SJSA1 (cell line): ENCODE measurements around the gene FAM124A. TPM values are rescaled to one million over a fixed set of nuclear protein-coding genes. Genes with fewer than 3 reads are reported as not detected.
"Not testable (repeated sequence)": the region's sequence is repeated elsewhere in the genome, so short reads cannot be mapped to it uniquely, and the experiment has no call there.

ENCODE experiments used
- DNase-seq, 2 experiments: peaks; one replicate each; pipeline ENCODE4 v3.0.0-alpha.2; 2015 to 2020; ENCODE audit warnings: low spot score in 2 of 2, low read depth in 1 of 2
- H3K27ac ChIP-seq: fragments of 250-450 bp; sonication (Bioruptor Pico); 2 replicates; pipeline ENCODE4 v1.5.1; 2020; ENCODE audit warnings: mild to moderate bottlenecking, moderate library complexity
- H3K27me3 ChIP-seq: fragments of 250-450 bp; sonication (Bioruptor Pico); replicated peaks from 2 replicates; pipeline ENCODE4 v1.5.1; 2020; ENCODE audit warnings: mild to moderate bottlenecking, moderate library complexity
- H3K36me3 ChIP-seq: fragments of 250-450 bp; sonication (Bioruptor Pico); 2 replicates; pipeline ENCODE4 v1.5.1; 2020; ENCODE audit warnings: mild to moderate bottlenecking
- H3K4me1 ChIP-seq: fragments of 250-450 bp; sonication (Bioruptor Pico); replicated peaks from 2 replicates; pipeline ENCODE4 v1.6.1; 2021; ENCODE audit warnings: mild to moderate bottlenecking
- H3K4me3 ChIP-seq: fragments of 250-450 bp; sonication (Bioruptor Pico); 2 replicates; pipeline ENCODE4 v1.5.1; 2020; ENCODE audit warnings: mild to moderate bottlenecking
- H3K9me3 ChIP-seq: fragments of 250-450 bp; sonication (Bioruptor Pico); replicated peaks from 2 replicates; pipeline ENCODE4 v1.5.1; 2020; ENCODE audit warnings: mild to moderate bottlenecking
- total RNA-seq: library from RNA; depleted of rRNA; stranded (reverse); fragments of >200 nt; shearing (Covaris generic); gene quantifications from 2 replicates; pipeline ENCODE4 v1.2.3, GENCODE V29; 2014

Gene FAM124A
- total RNA-seq, 1 experiment from 2014 or later: 0.29 TPM

- H3K27me3 ChIP-seq: no peaks in the 10 kb centered on the region
- H3K4me3 ChIP-seq: no peak overlapping the region
- H3K36me3 ChIP-seq: no peaks in the 10 kb centered on the region
- no peak overlapping the region for H3K27ac ChIP-seq
- no peak for DNase-seq
- no peaks in the 10 kb centered on the region for H3K4me1 ChIP-seq
- H3K9me3 ChIP-seq: no peaks in the 10 kb centered on the region
These were observed 56.4 kb downstream of the FAM124A start for GRCh38 chr13:51278426-51279130.

- Histone ChIP-seq H3K4me3 (no peak overlapping the region), H3K27ac (no peak overlapping the region), H3K27me3 (no peaks in the 10 kb centered on the region), H3K36me3 (no peaks in the 10 kb centered on the region), H3K4me1 (no peaks in the 10 kb centered on the region), H3K9me3 (no peaks in the 10 kb centered on the region)
- no peak for DNase-seq
These were observed 58.3 kb downstream of the FAM124A start for GRCh38 chr13:51280379-51280940.

GRCh38 chr13:51282322-51282721, 60.1 kb downstream of the FAM124A start:
- Histone ChIP-seq H3K4me3 (no peak overlapping the region), H3K36me3 (no peaks in the 10 kb centered on the region), H3K27ac (no peak overlapping the region), H3K9me3 (no peaks in the 10 kb centered on the region), H3K4me1 (no peaks in the 10 kb centered on the region), H3K27me3 (no peaks in the 10 kb centered on the region)
- DNase-seq: peak in 1 of 2 experiments; percentile 22

GRCh38 chr13:51282923-51283322, 60.7 kb downstream of the FAM124A start:
- not testable (repeated sequence) for H3K27ac ChIP-seq, H3K36me3 ChIP-seq, H3K27me3 ChIP-seq, H3K4me1 ChIP-seq, H3K9me3 ChIP-seq, DNase-seq, H3K4me3 ChIP-seq

- Histone ChIP-seq H3K27ac (no peak overlapping the region), H3K4me3 (no peak overlapping the region), H3K36me3 (no peaks in the 10 kb centered on the region), H3K4me1 (no peaks in the 10 kb centered on the region), H3K27me3 (no peaks in the 10 kb centered on the region), H3K9me3 (no peaks in the 10 kb centered on the region)
- DNase-seq: no peak
These were observed 61.2 kb downstream of the FAM124A start for GRCh38 chr13:51283371-51283770.

- H3K36me3 ChIP-seq: no peaks in the 10 kb centered on the region
- DNase-seq: no peak
- H3K27me3 ChIP-seq: no peaks in the 10 kb centered on the region
- H3K9me3 ChIP-seq: no peaks in the 10 kb centered on the region
- no peak overlapping the region for H3K27ac ChIP-seq
- H3K4me3 ChIP-seq: no peak overlapping the region
- H3K4me1 ChIP-seq: no peaks in the 10 kb centered on the region
These were observed 62.1 kb downstream of the FAM124A start for GRCh38 chr13:51284339-51284738.

GRCh38 chr13:51286135-51287002, 64.2 kb downstream of the FAM124A start:
- H3K4me3 ChIP-seq: no peak overlapping the region
- no peak overlapping the region for H3K27ac ChIP-seq
- H3K9me3 ChIP-seq: no peaks in the 10 kb centered on the region
- no peaks in the 10 kb centered on the region for H3K36me3 ChIP-seq
- no peaks in the 10 kb centered on the region for H3K27me3 ChIP-seq
- H3K4me1 ChIP-seq: no peaks in the 10 kb centered on the region
- DNase-seq: peak; percentile 41 to 64

GRCh38 chr13:51287758-51288157, 65.6 kb downstream of the FAM124A start:
- Histone ChIP-seq H3K9me3 (no peaks in the 10 kb centered on the region), H3K4me1 (no peaks in the 10 kb centered on the region), H3K36me3 (no peaks in the 10 kb centered on the region), H3K4me3 (no peak overlapping the region), H3K27me3 (no peaks in the 10 kb centered on the region), H3K27ac (no peak overlapping the region)
- DNase-seq: no peak

GRCh38 chr13:51288254-51288653, 66.1 kb downstream of the FAM124A start:
- not testable (repeated sequence) for DNase-seq, H3K4me1 ChIP-seq, H3K27me3 ChIP-seq, H3K27ac ChIP-seq, H3K9me3 ChIP-seq, H3K4me3 ChIP-seq, H3K36me3 ChIP-seq

- Histone ChIP-seq H3K9me3 (no peaks in the 10 kb centered on the region), H3K36me3 (no peaks in the 10 kb centered on the region), H3K4me3 (no peak overlapping the region), H3K27ac (no peak overlapping the region), H3K27me3 (peaks cover 2% of the 10 kb centered on the region; the same call in 1 of the 2 replicates), H3K4me1 (no peaks in the 10 kb centered on the region)
- no peak for DNase-seq
These were observed 69.1 kb downstream of the FAM124A start for GRCh38 chr13:51291341-51291740.

GRCh38 chr13:51292000-51292565, 69.9 kb downstream of the FAM124A start:
- Histone ChIP-seq H3K36me3 (no peaks in the 10 kb centered on the region), H3K4me3 (no peak overlapping the region), H3K27me3 (peaks cover 2% of the 10 kb centered on the region; the same call in 1 of the 2 replicates), H3K27ac (no peak overlapping the region), H3K4me1 (no peaks in the 10 kb centered on the region), H3K9me3 (no peaks in the 10 kb centered on the region)
- DNase-seq: no peak

GRCh38 chr13:51297556-51297955, 75.4 kb downstream of the FAM124A start:
- Histone ChIP-seq H3K4me1 (no peaks in the 10 kb centered on the region), H3K36me3 (no peaks in the 10 kb centered on the region), H3K27me3 (peaks cover 2% of the 10 kb centered on the region; the same call in 1 of the 2 replicates), H3K27ac (no peak overlapping the region), H3K9me3 (no peaks in the 10 kb centered on the region), H3K4me3 (no peak overlapping the region)
- DNase-seq: no peak

- no peak for DNase-seq
- Histone ChIP-seq H3K9me3 (no peaks in the 10 kb centered on the region), H3K27ac (no peak overlapping the region), H3K36me3 (no peaks in the 10 kb centered on the region), H3K4me3 (no peak overlapping the region), H3K27me3 (peaks cover 2% of the 10 kb centered on the region; the same call in 1 of the 2 replicates), H3K4me1 (no peaks in the 10 kb centered on the region)
These were observed 76.6 kb downstream of the FAM124A start for GRCh38 chr13:51298812-51299211.
